HepG2 (cell line): ENCODE data around the gene ZGRF1. TPM values are rescaled to one million over a fixed set of nuclear protein-coding genes. Genes with fewer than 3 reads are reported as not detected.

ENCODE experiments used
- ATAC-seq: fragments of 200-7000 bp; cut with Tn5 transposase; 3 replicates; pipeline ENCODE4 v1.9.1; 2020; ENCODE audit warnings: mild to moderate bottlenecking, moderate library complexity
- BruUV-seq: library from RNA; stranded (reverse); fragments of 400-500 nt; replicated peaks from 2 replicates; lab custom pipeline; 2021; lab: Mats Ljungman, UMichigan
- CTCF ChIA-PET: fragments of 300-600 bp; formaldehyde crosslinking; extraction: SDS; loops from one replicate; lab custom pipeline; 2021; ENCODE audit warnings: low total read pairs, inconsistent platforms, low intra/inter-chr PET ratio; lab: Yijun Ruan, JAX
- POLR2A ChIA-PET: fragments of 350-600 bp; sonication (Branson Sonifier 250); formaldehyde crosslinking; loops from one replicate; lab custom pipeline; 2020; ENCODE audit warnings: antibody characterized with exemption, inconsistent platforms; lab: Yijun Ruan, JAX
- DNase-seq: peaks from one replicate; pipeline ENCODE4 v3.0.0-alpha.2; 2015; ENCODE audit warnings: low spot score
- FAIRE-seq: peaks from 3 replicates; lab custom pipeline; 2011; peaks lifted over from hg19 to GRCh38; lab: Jason Lieb, UNC
- H2AFZ ChIP-seq: one replicate; pipeline ENCODE4 v1.6.1; 2011; ENCODE audit warnings: low read length, inconsistent platforms
- H3K27ac ChIP-seq: fragments of 300-600 bp; 3 replicates; pipeline ENCODE4 v1.8.0; 2011; ENCODE audit warnings: mixed run types, mild to moderate bottlenecking, mixed read lengths, low read length, inconsistent platforms; ENCODE audit not compliant: insufficient read depth; ENCODE audit errors: extremely low read length
- H3K27me3 ChIP-seq, 2 experiments: fragments of 200-600 bp in 1 of 2; 2 replicates in 1 of 2; 3 replicates in 1 of 2; pipeline versions ENCODE4 v1.6.0 to v1.8.0; 2011; ENCODE audit warnings: low read length in 2 of 2, mild to moderate bottlenecking in 2 of 2, moderate library complexity in 2 of 2, inconsistent platforms in 1 of 2; ENCODE audit not compliant: insufficient read depth in 2 of 2, control insufficient read depth in 1 of 2
- H3K36me3 ChIP-seq, 2 experiments: fragments of 200-600 bp in 1 of 2; replicated peaks in 1 of 2; 2 replicates in 1 of 2; 3 replicates in 1 of 2; pipeline versions ENCODE4 v1.5.1 to v1.8.0; 2011; ENCODE audit warnings: low read length in 2 of 2, inconsistent platforms in 1 of 2; ENCODE audit not compliant: insufficient read depth in 2 of 2, control insufficient read depth in 1 of 2
- H3K4me1 ChIP-seq: 2 replicates; pipeline ENCODE4 v1.5.1; 2012; ENCODE audit warnings: low read length, inconsistent platforms; ENCODE audit not compliant: insufficient read depth
- H3K4me2 ChIP-seq: 2 replicates; pipeline ENCODE4 v1.6.0; 2011; ENCODE audit warnings: low read depth, low read length, inconsistent platforms
- H3K4me3 ChIP-seq, 3 experiments: fragments of 200-600 bp in 1 of 3; sonication (generic), shearing (Covaris generic) in 1 of 3; replicated peaks in 1 of 3; 2 replicates each; pipeline ENCODE4 v1.5.1; 2011 to 2016; ENCODE audit warnings: low read length in 3 of 3, inconsistent platforms in 2 of 3, low read depth in 2 of 3, mild to moderate bottlenecking in 2 of 3, control low read depth in 1 of 3, mixed read lengths in 1 of 3; ENCODE audit not compliant: insufficient read depth in 1 of 3
- H3K79me2 ChIP-seq: one replicate; pipeline ENCODE4 v1.6.1; 2011; ENCODE audit warnings: low read length, inconsistent platforms; ENCODE audit not compliant: insufficient read depth
- H3K9ac ChIP-seq: 2 replicates; pipeline ENCODE4 v1.6.0; 2011; ENCODE audit warnings: mild to moderate bottlenecking, low read depth, low read length, inconsistent platforms; ENCODE audit not compliant: insufficient read depth
- H3K9me3 ChIP-seq: 2 replicates; pipeline ENCODE4 v1.5.1; 2012; ENCODE audit warnings: mild to moderate bottlenecking, low read length
- H4K20me1 ChIP-seq: 2 replicates; pipeline ENCODE4 v1.6.0; 2011; ENCODE audit warnings: inconsistent platforms, mild to moderate bottlenecking, low read length, moderate library complexity; ENCODE audit not compliant: insufficient read depth
- CENPT ChIP-seq: sonication (generic); formaldehyde crosslinking; IDR thresholded peaks from 2 replicates; pipeline ENCODE4 v1.8.0; 2022; ENCODE audit warnings: low read depth, mild to moderate bottlenecking, moderate library complexity, missing genetic modification reagents
- FOXJ3 ChIP-seq: sonication (generic); formaldehyde crosslinking; IDR thresholded peaks from 2 replicates; pipeline ENCODE4 v1.4.0; 2020; ENCODE audit warnings: missing genetic modification reagents, mild to moderate bottlenecking, borderline replicate concordance
- MED8 ChIP-seq: sonication (generic); formaldehyde crosslinking; IDR thresholded peaks from 2 replicates; pipeline ENCODE4 v1.8.1; 2023; ENCODE audit warnings: mild to moderate bottlenecking, missing genetic modification reagents; ENCODE audit not compliant: insufficient replicate concordance
- MEIS2 ChIP-seq: sonication (generic); formaldehyde crosslinking; IDR thresholded peaks from 2 replicates; pipeline ENCODE4 v1.9.0; 2021; ENCODE audit warnings: mild to moderate bottlenecking, missing genetic modification reagents
- NFAT5 ChIP-seq: sonication (generic); formaldehyde crosslinking; IDR thresholded peaks from 2 replicates; pipeline ENCODE4 v1.4.0; 2020; ENCODE audit warnings: missing genetic modification reagents
- RBFOX2 ChIP-seq: fragments of 200-400 bp; formaldehyde crosslinking; IDR thresholded peaks from 2 replicates; pipeline ENCODE4 v1.6.1; 2017; ENCODE audit warnings: low read depth, mild to moderate bottlenecking, low read length
- RXRA ChIP-seq: sonication (generic); formaldehyde crosslinking; IDR thresholded peaks from 2 replicates; pipeline ENCODE4 v1.5.1; 2020; ENCODE audit warnings: missing genetic modification reagents
- SCMH1 ChIP-seq: sonication (generic); formaldehyde crosslinking; IDR thresholded peaks from 2 replicates; pipeline ENCODE4 v1.9.0; 2021; ENCODE audit warnings: missing genetic modification reagents, mild to moderate bottlenecking, borderline replicate concordance
- TCF12 ChIP-seq, 2 experiments: fragments of 450-650 bp in 1 of 2; sonication (generic) in 1 of 2; formaldehyde crosslinking in 1 of 2; IDR thresholded peaks; 2 replicates each; pipeline versions ENCODE4 v1.6.1 to v1.8.0; 2017 to 2022; ENCODE audit warnings: antibody characterized with exemption in 1 of 2, mild to moderate bottlenecking in 1 of 2, missing genetic modification reagents in 1 of 2, moderate library complexity in 1 of 2
- ZBTB26 ChIP-seq: IDR thresholded peaks from 2 replicates; pipeline ENCODE4 v1.6.1; 2016; ENCODE audit warnings: missing compliant biosample characterization, missing genetic modification reagents, borderline replicate concordance
- WGBS: methylation state at CpG from one replicate; pipeline ENCODE4 v1.1.6; 2017; ENCODE audit warnings: low lambda C conversion rate; 5-methylcytosine and 5-hydroxymethylcytosine counted together
- in situ Hi-C: cut with HindIII; loops from 2 replicates; pipeline ENCODE4 v1.10.0; 2017; ENCODE audit warnings: low pct_unique_long_range_greater_than_20kb; ENCODE audit not compliant: extremely low pct_ligation_motif_present
- intact Hi-C: fragments of 100-400 bp; cut with micrococcal nuclease; formaldehyde crosslinking; loops from one replicate; pipeline ENCODE4 v1.10.0; 2022; ENCODE audit not compliant: unreplicated experiment
- polyA plus RNA-seq, 8 experiments: library from polyadenylated mRNA; depleted of rRNA in 3 of 8; stranded (reverse) in 7 of 8; unstranded in 1 of 8; fragments of >200 nt; fragmentation: Illumina TruSeq in 4 of 8; extraction: Trizol in 4 of 8; gene quantifications; 2 replicates each; pipeline versions ENCODE4 v1.2.1 to v1.2.3, GENCODE V29; 2011 to 2016; ENCODE audit warnings: low read depth in 4 of 8, missing spikeins in 1 of 8, mixed read lengths in 1 of 8; ENCODE audit not compliant: insufficient read depth in 1 of 8
- total RNA-seq, 5 experiments: library from RNA; depleted of rRNA; stranded (reverse); fragments of >200 nt; fragmentation: Illumina TruSeq; extraction: Trizol; gene quantifications; 2 replicates each; pipeline ENCODE4 v1.2.3, GENCODE V29; 2016; ENCODE audit warnings: low read depth in 1 of 5

The ZGRF1 gene
- total and polyA plus RNA-seq, 2 of the 13 experiments (the other 11 are each of a cell fraction or from before 2014, with no cell fraction given), result 8.6 to 15.9 TPM

- Histone ChIP-seq H3K4me1 (no peaks in the 10 kb centered on the region), H4K20me1 (no peaks in the 10 kb centered on the region), H3K79me2 (no peaks in the 10 kb centered on the region), H3K4me2 (no peak overlapping the region), H3K27me3 (no peaks in the 10 kb centered on the region), H3K9me3 (no peaks in the 10 kb centered on the region), H3K9ac (no peak overlapping the region), H3K36me3 (peaks cover 13 to 32% of the 10 kb centered on the region in 2 experiments), H3K4me3 (no peak overlapping the region), H2AFZ (no peak overlapping the region), H3K27ac (no peak overlapping the region)
- BruUV-seq, result no TSS peak
- 93% methylated on average over 4 of the region's 4 CpGs for WGBS
- ChIA-PET CTCF (no interaction called here), POLR2A (no interaction called here)
- in situ Hi-C loops (no loop called here), intact Hi-C loops (no loop called here)
- TF ChIP-seq RXRA (CRISPR knock-in tag) (no peak), RBFOX2 (no peak), ZBTB26 (no peak), MED8 (CRISPR knock-in tag) (no peak), NFAT5 (CRISPR knock-in tag) (no peak), FOXJ3 (CRISPR knock-in tag) (no peak), SCMH1 (no peak), TCF12 (IDR thresholded peaks at IDR 0.05) (no peak), TCF12 (CRISPR knock-in tag; IDR thresholded peaks at IDR 0.05) (no peak), MEIS2 (CRISPR knock-in tag) (no peak), CENPT (CRISPR knock-in tag) (no peak)
- DNase-seq (no peak), FAIRE-seq (no peak), ATAC-seq (no peak)
Observed at GRCh38 chr4:112650332-112650731, 13.6 kb upstream of the ZGRF1 start.
